T-helper 17 cell (primary cell): ENCODE results near the gene MAPKAPK3. TPM values are rescaled to one million over a fixed set of nuclear protein-coding genes. Genes with fewer than 3 reads are reported as not detected.
A peak's percentile ranks its signal among the peaks of the same experiment; 100 is the strongest.

ENCODE experiments used
- ATAC-seq: fragments of 150-1000 bp; cut with Tn5 transposase; 2 replicates; pipeline ENCODE4 v1.10.0; 2021; ENCODE audit warnings: mild to moderate bottlenecking, moderate library complexity
- DNase-seq, 3 donors: peaks; one replicate each; pipeline versions ENCODE4 v3.0.0 to v3.0.0-alpha.2; 2020 to 2021
- H3K9me3 ChIP-seq: one replicate; pipeline ENCODE4 v1.7.0; 2013; ENCODE audit warnings: low read length, mild to moderate bottlenecking; ENCODE audit not compliant: control insufficient read depth, poor library complexity, severe bottlenecking
- H3K27ac Mint-ChIP-seq: one replicate; pipeline ENCODE4 v1.8.0; 2022; ENCODE audit warnings: mild to moderate bottlenecking, moderate library complexity, mixed read lengths
- H3K27me3 Mint-ChIP-seq: one replicate; pipeline ENCODE4 v1.8.0; 2022; ENCODE audit warnings: mixed read lengths
- H3K36me3 Mint-ChIP-seq: one replicate; pipeline ENCODE4 v1.8.0; 2022; ENCODE audit warnings: low read depth, mixed read lengths
- H3K4me1 Mint-ChIP-seq: one replicate; pipeline ENCODE4 v1.8.0; 2022; ENCODE audit warnings: mild to moderate bottlenecking, mixed read lengths
- H3K4me3 Mint-ChIP-seq: one replicate; pipeline ENCODE4 v1.8.0; 2022; ENCODE audit warnings: mild to moderate bottlenecking, moderate library complexity, mixed read lengths
- total RNA-seq, 4 donors: library from RNA in 2 of 4; stranded (reverse) in 2 of 4; gene quantifications; one replicate each; pipeline ENCODE4 v1.2.3 and lab custom pipeline; 2022 to 2026

The MAPKAPK3 gene
- total RNA-seq, 2 donors from 2014 or later: 44.7 to 49.2 TPM

DNA sequence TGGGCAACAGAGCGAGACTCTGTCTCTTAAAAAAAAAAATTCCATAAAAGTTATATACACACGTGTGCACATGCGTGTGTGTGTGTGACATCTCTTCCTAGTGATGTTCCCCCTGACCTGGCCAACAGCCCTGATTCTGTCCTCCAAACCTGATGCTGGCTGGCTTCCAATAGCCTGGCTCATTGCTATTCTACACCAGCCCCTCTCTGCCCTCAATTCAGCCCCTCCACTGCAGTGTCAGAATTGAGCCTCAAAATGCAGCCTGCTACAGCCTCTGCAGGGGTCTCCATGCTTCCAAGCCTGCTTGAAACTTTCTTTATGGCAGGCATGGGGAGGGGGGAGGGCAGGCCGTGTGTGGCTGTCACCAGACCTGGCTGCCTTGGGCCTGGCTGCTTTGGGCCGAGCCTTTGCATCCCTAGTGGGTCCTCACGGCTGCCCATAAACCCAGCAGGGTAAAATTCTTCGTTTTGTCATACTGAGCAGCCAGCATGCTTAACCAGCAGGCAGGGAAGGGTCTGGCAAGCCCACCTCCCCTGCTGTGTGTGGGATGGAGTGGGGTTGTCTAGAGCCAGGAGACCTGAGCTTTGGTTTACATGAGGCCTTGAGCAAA lies 35.1 kb downstream of the MAPKAPK3 start:
- Mint-ChIP-seq H3K27me3 (no peaks in the 10 kb centered on the region), H3K4me1 (peaks cover 10% of the 10 kb centered on the region), H3K4me3 (no peak overlapping the region), H3K27ac (peak overlapping the region; percentile 37), H3K36me3 (no peaks in the 10 kb centered on the region)
- ATAC-seq: no peak
- DNase-seq: no peak
- H3K9me3 ChIP-seq: no peaks in the 10 kb centered on the region

DNA sequence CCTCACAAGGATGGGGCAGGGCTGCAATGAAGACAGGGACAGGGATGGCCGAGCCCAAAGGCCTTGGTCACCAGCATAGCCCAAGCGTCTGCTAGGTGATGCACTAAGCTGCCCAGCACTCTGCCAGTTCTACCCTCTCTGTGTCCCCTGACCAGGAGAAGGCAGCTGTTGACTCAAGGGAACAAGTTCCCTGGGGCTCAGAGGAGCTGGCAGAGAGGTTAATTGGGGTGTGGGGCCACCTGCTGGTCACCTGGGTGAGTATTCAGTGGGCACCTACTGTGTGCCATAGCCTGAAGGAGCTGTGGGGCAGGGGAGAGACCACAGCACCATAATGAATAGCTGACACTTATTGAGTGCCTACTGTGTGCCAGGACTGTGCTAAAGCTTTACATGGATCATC lies 35.8 kb downstream of the MAPKAPK3 start:
- peak; percentile 78 for ATAC-seq
- DNase-seq: peak; percentile 22 to 33 (median 24)
- peaks cover 10% of the 10 kb centered on the region for H3K4me1 Mint-ChIP-seq
- no peaks in the 10 kb centered on the region for H3K9me3 ChIP-seq
- no peaks in the 10 kb centered on the region for H3K27me3 Mint-ChIP-seq
- H3K27ac Mint-ChIP-seq: peak overlapping the region; percentile 37
- no peak overlapping the region for H3K4me3 Mint-ChIP-seq
- H3K36me3 Mint-ChIP-seq: no peaks in the 10 kb centered on the region

GRCh38 chr3:50653937-50654595 lies 37.1 kb downstream of the MAPKAPK3 start:
- no peaks in the 10 kb centered on the region for H3K36me3 Mint-ChIP-seq
- ATAC-seq (no peak), DNase-seq (no peak)
- H3K4me1 Mint-ChIP-seq: peaks cover 13% of the 10 kb centered on the region
- H3K27ac Mint-ChIP-seq: no peak overlapping the region
- H3K9me3 ChIP-seq: no peaks in the 10 kb centered on the region
- H3K4me3 Mint-ChIP-seq: no peak overlapping the region
- H3K27me3 Mint-ChIP-seq: no peaks in the 10 kb centered on the region

- H3K9me3 ChIP-seq: no peaks in the 10 kb centered on the region
- no peaks in the 10 kb centered on the region for H3K36me3 Mint-ChIP-seq
- no peaks in the 10 kb centered on the region for H3K27me3 Mint-ChIP-seq
- H3K4me3 Mint-ChIP-seq: no peak overlapping the region
- DNase-seq (no peak), ATAC-seq (no peak)
- peaks cover 13% of the 10 kb centered on the region for H3K4me1 Mint-ChIP-seq
- H3K27ac Mint-ChIP-seq: peak overlapping the region; percentile 11
Observed at GRCh38 chr3:50655009-50655830, 38.3 kb downstream of the MAPKAPK3 start.

- Mint-ChIP-seq H3K27ac (no peak overlapping the region), H3K27me3 (no peaks in the 10 kb centered on the region), H3K4me1 (peaks cover 12% of the 10 kb centered on the region), H3K4me3 (no peak overlapping the region), H3K36me3 (no peaks in the 10 kb centered on the region)
- no peak for DNase-seq
- no peaks in the 10 kb centered on the region for H3K9me3 ChIP-seq
- no peak for ATAC-seq
Observed at GRCh38 chr3:50656417-50657195, 39.7 kb downstream of the MAPKAPK3 start.

DNA sequence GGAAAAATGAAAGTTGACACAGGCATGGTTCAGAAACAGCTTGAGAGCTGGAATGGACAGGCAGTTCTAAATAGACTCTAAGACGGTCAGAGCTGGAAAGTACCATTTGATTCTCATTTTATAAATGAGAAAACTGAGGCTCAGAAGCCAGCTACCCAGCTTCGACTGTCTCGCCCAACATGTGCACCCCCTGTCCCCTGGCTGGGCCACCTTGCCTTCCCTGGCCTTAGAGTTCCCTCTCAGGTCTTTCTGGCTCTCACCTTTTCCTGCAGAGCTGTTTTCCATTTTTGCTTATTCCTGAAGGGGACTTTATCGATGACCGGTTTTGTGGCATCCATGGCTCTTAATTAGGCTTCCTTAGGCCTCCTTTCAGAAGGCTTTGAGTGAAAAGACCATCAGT lies 40.5 kb downstream of the MAPKAPK3 start:
- Mint-ChIP-seq H3K27ac (no peak overlapping the region), H3K27me3 (no peaks in the 10 kb centered on the region), H3K36me3 (no peaks in the 10 kb centered on the region), H3K4me1 (peaks cover 16% of the 10 kb centered on the region), H3K4me3 (no peak overlapping the region)
- ATAC-seq (no peak), DNase-seq (no peak)
- H3K9me3 ChIP-seq: no peaks in the 10 kb centered on the region

- H3K9me3 ChIP-seq: no peaks in the 10 kb centered on the region
- H3K4me1 Mint-ChIP-seq: peaks cover 18% of the 10 kb centered on the region
- H3K27me3 Mint-ChIP-seq: no peaks in the 10 kb centered on the region
- no peak overlapping the region for H3K27ac Mint-ChIP-seq
- no peak overlapping the region for H3K4me3 Mint-ChIP-seq
- DNase-seq (no peak), ATAC-seq (no peak)
- H3K36me3 Mint-ChIP-seq: no peaks in the 10 kb centered on the region
Observed at GRCh38 chr3:50657816-50658215, 40.9 kb downstream of the MAPKAPK3 start.

DNA sequence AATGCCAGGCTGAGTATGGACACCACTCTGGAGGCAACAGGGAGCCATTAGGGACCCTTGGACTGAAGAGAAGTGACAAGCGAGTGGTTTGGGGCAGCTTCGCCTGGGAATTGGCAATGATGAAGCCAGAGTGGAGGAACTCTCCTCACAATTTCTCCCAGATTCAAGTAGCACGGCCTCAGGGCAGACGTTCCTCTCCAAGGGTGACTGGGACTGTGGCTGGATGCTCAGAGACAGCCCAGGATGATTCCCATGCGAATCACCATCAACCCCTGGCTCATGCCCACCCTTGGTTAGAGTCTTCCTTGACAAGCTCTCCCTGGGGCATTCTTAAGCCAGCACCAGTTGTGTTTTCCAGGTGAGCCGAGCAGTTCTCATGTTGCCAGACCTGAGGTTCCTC lies 41.5 kb downstream of the MAPKAPK3 start:
- no peaks in the 10 kb centered on the region for H3K36me3 Mint-ChIP-seq
- H3K9me3 ChIP-seq: no peaks in the 10 kb centered on the region
- H3K4me1 Mint-ChIP-seq: peaks cover 16% of the 10 kb centered on the region
- no peaks in the 10 kb centered on the region for H3K27me3 Mint-ChIP-seq
- no peak overlapping the region for H3K4me3 Mint-ChIP-seq
- H3K27ac Mint-ChIP-seq: no peak overlapping the region
- DNase-seq (no peak), ATAC-seq (no peak)

GRCh38 chr3:50658831-50659230 lies 41.9 kb downstream of the MAPKAPK3 start:
- no peak overlapping the region for H3K27ac Mint-ChIP-seq
- no peak for ATAC-seq
- no peak for DNase-seq
- H3K4me3 Mint-ChIP-seq: no peak overlapping the region
- no peaks in the 10 kb centered on the region for H3K36me3 Mint-ChIP-seq
- H3K9me3 ChIP-seq: no peaks in the 10 kb centered on the region
- H3K27me3 Mint-ChIP-seq: no peaks in the 10 kb centered on the region
- peaks cover 16% of the 10 kb centered on the region for H3K4me1 Mint-ChIP-seq

DNA sequence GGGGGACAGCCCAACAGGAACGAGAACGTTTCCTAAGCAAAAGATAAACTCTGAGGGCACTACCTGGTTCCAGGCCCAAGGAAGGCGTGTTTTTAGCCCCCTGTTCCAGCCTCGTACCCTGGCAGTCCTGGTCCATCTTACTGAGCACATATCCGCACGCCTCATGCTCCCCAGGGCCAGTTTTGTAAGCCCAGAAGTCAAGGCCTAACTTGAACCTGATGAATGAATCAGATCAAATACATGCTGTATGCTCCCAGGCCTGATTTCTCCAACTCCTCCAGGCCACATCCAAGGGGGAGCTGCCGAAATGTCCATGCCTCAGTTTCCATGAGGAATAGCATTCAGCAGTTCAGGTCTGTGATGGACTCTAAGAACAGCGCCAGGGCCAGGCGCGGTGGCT lies 43.4 kb downstream of the MAPKAPK3 start:
- Mint-ChIP-seq H3K36me3 (peaks cover 2% of the 10 kb centered on the region), H3K4me1 (peaks cover 16% of the 10 kb centered on the region), H3K27me3 (no peaks in the 10 kb centered on the region), H3K27ac (no peak overlapping the region), H3K4me3 (no peak overlapping the region)
- no peaks in the 10 kb centered on the region for H3K9me3 ChIP-seq
- no peak for DNase-seq
- no peak for ATAC-seq

- H3K4me1 Mint-ChIP-seq: peaks cover 20% of the 10 kb centered on the region
- H3K27me3 Mint-ChIP-seq: no peaks in the 10 kb centered on the region
- no peak overlapping the region for H3K27ac Mint-ChIP-seq
- ATAC-seq: no peak
- H3K9me3 ChIP-seq: no peaks in the 10 kb centered on the region
- H3K4me3 Mint-ChIP-seq: no peak overlapping the region
- peaks cover 2% of the 10 kb centered on the region for H3K36me3 Mint-ChIP-seq
- no peak for DNase-seq
Observed at GRCh38 chr3:50661321-50661837, 44.4 kb downstream of the MAPKAPK3 start.

GRCh38 chr3:50662408-50662807 lies 45.5 kb downstream of the MAPKAPK3 start:
- peaks cover 2% of the 10 kb centered on the region for H3K36me3 Mint-ChIP-seq
- no peaks in the 10 kb centered on the region for H3K27me3 Mint-ChIP-seq
- no peak overlapping the region for H3K27ac Mint-ChIP-seq
- no peak for ATAC-seq
- H3K4me3 Mint-ChIP-seq: no peak overlapping the region
- peaks cover 20% of the 10 kb centered on the region for H3K4me1 Mint-ChIP-seq
- no peaks in the 10 kb centered on the region for H3K9me3 ChIP-seq
- DNase-seq: no peak
